22Rv1 (cell line): ENCODE results near the gene SCUBE3.

Experiments
- H3K27ac ChIP-seq: fragments of 450-650 bp; 2 replicates; pipeline ENCODE4 v1.5.1; 2017
- ZFX ChIP-seq: fragments of 450-650 bp; IDR thresholded peaks from 2 replicates; pipeline ENCODE4 v1.6.1; 2017; ENCODE audit warnings: antibody characterized with exemption, borderline replicate concordance
- TF ChIP-seq, protein P1 (sequence below): fragments of 450-650 bp; IDR thresholded peaks from 2 replicates; pipeline ENCODE4 v1.5.1; 2017; ENCODE audit warnings: mild to moderate bottlenecking

The SCUBE3 gene

DNA sequence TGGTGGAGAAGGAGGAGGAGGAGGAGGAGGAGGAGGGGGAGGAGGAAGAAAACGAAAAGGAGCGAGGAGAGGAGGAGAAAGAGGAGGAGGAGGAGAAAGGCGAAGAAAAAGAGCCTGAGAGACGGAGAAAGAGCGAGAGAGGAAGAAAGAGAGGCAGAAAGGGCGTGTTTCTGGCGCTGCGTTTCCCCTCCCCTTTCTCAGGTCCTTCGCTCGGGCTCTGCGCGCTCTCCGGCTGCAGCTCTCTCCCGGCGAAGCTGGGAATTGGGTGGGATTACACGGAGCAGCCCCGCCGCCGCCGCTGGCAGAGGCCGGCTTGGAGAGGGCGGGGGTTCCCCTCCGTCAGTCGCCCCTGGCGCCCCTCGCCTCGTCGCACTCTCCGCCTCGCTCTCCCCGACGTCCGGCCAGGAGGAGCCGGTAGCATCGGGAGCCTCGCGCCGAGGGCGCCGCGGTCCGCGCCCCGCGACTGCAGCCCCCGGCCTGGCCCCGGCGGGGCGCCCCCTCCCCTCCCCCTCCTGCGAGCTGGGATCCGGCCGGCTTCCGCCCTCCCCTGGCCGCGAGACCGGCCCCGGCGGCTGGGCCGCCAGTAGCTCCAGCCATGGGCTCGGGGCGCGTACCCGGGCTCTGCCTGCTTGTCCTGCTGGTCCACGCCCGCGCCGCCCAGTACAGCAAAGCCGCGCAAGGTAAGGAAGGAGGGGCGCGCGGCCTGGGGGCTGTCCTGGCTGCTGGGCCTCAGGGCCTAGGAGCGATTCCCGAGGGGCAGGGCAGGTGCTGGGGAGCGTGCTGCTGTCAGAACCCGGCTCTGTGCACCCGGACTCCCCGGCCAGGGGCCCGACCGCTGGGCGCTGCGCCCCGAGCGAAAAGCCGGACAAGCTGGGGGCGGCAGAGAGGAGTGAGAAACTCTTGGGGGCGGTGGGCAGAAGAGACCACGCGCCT, at the start of gene SCUBE3:
Gene SCUBE3 (plus strand): TSS at position 133 of the 933 bp plus-strand sequence. CDS start 463 bp downstream, at position 596.
- H3K27ac ChIP-seq: no peak within 1 kb of the TSS
- TF ChIP-seq, protein P1, sequence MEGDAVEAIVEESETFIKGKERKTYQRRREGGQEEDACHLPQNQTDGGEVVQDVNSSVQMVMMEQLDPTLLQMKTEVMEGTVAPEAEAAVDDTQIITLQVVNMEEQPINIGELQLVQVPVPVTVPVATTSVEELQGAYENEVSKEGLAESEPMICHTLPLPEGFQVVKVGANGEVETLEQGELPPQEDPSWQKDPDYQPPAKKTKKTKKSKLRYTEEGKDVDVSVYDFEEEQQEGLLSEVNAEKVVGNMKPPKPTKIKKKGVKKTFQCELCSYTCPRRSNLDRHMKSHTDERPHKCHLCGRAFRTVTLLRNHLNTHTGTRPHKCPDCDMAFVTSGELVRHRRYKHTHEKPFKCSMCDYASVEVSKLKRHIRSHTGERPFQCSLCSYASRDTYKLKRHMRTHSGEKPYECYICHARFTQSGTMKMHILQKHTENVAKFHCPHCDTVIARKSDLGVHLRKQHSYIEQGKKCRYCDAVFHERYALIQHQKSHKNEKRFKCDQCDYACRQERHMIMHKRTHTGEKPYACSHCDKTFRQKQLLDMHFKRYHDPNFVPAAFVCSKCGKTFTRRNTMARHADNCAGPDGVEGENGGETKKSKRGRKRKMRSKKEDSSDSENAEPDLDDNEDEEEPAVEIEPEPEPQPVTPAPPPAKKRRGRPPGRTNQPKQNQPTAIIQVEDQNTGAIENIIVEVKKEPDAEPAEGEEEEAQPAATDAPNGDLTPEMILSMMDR: no peak
- no peak for TF ChIP-seq ZFX

DNA sequence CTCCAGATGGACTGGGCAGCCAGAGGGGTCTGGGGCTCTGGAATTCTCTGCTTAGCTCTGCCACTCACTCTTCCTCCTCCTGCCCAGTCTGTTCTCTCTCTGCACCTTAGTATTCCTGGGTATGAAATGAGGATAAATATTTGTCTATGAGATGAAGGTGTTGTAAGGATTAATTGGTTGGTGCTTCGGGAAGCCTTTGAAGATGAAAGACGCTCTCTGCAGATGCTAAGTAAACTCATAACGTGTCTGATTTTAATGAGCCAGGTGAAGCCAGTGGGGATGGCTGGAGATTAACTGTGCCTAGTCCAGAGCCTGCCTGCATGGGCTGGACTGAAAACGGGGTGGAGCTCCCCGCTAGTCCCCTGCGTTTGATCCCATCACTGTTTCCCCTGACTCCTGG, 49.5 kb upstream of the SCUBE3 start:
- H3K27ac ChIP-seq: no peak overlapping the region
- TF ChIP-seq, protein P1: no peak
- TF ChIP-seq ZFX: no peak

DNA sequence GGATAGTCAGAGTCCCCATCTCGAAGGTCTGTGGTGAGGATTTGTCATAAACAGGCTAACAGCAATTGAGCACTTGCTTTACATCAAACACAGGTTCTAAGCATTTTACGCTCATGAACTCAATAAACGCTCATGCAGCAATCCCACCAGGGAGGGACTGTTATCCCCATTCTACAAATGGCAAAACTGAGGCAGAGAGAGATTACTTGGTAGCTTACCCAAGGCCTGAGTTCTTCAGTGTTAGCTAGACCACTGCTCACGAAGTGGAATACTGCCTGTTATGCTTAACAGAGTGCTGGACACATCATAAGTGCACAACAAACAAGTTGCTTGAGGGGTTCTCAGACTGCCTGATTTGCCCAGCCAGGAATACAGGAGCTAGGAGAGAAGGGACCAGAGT, 48.9 kb upstream of the SCUBE3 start:
- H3K27ac ChIP-seq: peak overlapping the region; percentile 64; the same call in 1 of the 2 replicates
- TF ChIP-seq ZFX: no peak
- TF ChIP-seq, protein P1: no peak

DNA sequence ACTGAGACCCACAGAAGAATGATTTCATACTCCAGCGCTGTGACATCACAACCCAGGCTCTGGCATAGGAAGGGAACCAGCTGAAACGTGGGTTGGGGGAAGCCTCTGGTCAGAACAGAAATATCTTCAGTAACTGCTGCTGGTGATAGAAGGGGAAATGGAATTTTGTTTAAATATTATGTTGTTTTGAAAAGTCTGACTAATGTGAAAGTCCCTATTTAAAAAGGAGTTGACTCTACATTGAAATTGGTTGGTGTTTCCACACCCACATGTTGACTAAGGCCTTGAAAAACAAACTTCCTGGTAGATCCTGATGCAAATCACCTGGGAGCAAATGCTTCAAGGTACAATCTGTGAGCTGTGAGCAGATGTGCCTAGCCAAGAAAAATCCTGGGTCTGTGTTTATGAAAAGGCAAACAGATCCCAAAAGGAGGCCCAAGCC, 48.1 kb upstream of the SCUBE3 start:
- peak overlapping the region; percentile 64 for H3K27ac ChIP-seq
- TF ChIP-seq ZFX: no peak
- TF ChIP-seq, protein P1: no peak

DNA sequence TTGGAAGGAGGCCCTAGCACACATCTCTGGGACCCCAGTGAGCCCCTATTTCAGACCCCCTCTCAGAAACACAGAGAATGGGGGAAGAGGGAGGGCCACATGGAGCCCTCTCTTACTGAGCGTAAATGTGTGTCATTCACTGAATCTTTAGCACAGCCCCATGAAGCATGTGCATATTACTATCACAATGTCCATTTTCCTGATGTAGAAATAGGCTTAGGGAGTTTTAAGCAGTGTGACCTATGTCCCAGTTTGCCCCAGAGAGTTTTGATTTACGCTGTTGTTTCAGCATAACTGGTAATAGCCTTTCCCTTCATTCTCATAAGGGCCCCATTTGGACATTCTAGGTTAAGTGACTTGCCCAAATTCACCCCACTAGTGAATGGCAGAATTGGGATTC, 47.6 kb upstream of the SCUBE3 start:
- TF ChIP-seq, protein P1: no peak
- TF ChIP-seq ZFX: no peak
- H3K27ac ChIP-seq: peak overlapping the region; percentile 64

DNA sequence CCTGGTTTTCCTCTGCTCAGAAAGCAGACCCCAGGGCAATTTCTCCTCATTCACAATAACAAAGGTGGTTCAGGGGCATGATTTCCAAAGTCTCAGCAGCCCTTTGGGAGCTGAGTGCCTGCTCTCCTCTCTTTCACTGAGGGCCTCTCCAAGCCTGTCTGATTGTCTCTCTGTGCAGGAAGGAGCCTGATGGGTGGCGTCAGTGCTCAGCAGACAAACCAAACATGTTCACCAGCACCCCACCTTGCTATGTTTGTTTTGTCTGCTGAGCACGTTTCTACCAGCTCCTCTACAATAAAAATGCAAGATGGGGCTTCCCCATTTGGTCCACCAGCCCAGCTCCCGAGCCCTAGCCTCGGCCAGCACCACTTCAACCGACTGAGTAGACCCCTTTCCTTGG, 47.2 kb upstream of the SCUBE3 start:
- TF ChIP-seq ZFX: no peak
- TF ChIP-seq, protein P1: no peak
- H3K27ac ChIP-seq: peak overlapping the region; percentile 64; the same call in 1 of the 2 replicates

DNA sequence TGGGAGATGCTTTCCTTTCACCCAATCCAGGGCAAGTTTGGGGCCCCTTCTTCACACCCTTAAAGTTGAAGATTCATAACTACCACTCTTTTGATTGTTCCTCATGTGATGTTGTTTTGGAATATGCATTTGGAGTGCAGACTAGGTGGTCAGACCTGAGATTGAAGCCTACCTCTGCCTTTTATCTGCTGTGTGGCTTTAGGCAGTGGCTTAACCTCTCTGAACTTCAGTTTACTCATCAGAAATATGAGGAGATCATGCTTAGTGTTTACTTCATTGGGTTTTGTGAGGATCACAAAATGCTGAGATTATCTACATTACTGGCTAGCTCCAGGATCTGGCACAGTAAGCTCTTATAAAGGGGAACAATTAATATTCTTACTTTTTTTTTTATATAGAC, 46.3 kb upstream of the SCUBE3 start:
- TF ChIP-seq, protein P1: no peak
- no peak for TF ChIP-seq ZFX
- no peak overlapping the region for H3K27ac ChIP-seq
